HG02571 (cell line): Measurements from ENCODE around the gene B9D1.

ENCODE experiments used
- ATAC-seq: cut with Tn5 transposase; IDR thresholded peaks from one replicate; pipeline ENCODE4 v1.9.1; 2021; ENCODE audit warnings: mild to moderate bottlenecking, moderate library complexity; ENCODE audit not compliant: unreplicated experiment

Gene B9D1

GRCh38 chr17:19325542-19325941 lies 37.0 kb downstream of the B9D1 start:
- ATAC-seq, result no peak

- ATAC-seq, result no peak
Measured at GRCh38 chr17:19322861-19323260, 39.7 kb downstream of the B9D1 start.

- ATAC-seq, result no peak
Measured at GRCh38 chr17:19322129-19322505, 40.4 kb downstream of the B9D1 start.

- no peak for ATAC-seq
Measured at GRCh38 chr17:19321481-19322128, 40.9 kb downstream of the B9D1 start.

GRCh38 chr17:19320876-19321275 lies 41.6 kb downstream of the B9D1 start:
- ATAC-seq, result no peak

- ATAC-seq, result no peak
Measured at GRCh38 chr17:19319771-19320505, 42.6 kb downstream of the B9D1 start.

GRCh38 chr17:19318611-19319010 lies 43.9 kb downstream of the B9D1 start:
- no peak for ATAC-seq

GRCh38 chr17:19317359-19318095 lies 45.0 kb downstream of the B9D1 start:
- ATAC-seq, result peak; percentile 76

- ATAC-seq, result no peak
Measured at GRCh38 chr17:19316761-19317358, 45.7 kb downstream of the B9D1 start.

- ATAC-seq, result no peak
Measured at GRCh38 chr17:19315104-19315503, 47.4 kb downstream of the B9D1 start.

- ATAC-seq, result no peak
Measured at GRCh38 chr17:19313746-19314651, 48.5 kb downstream of the B9D1 start.

GRCh38 chr17:19313066-19313745 lies 49.3 kb downstream of the B9D1 start:
- no peak for ATAC-seq

GRCh38 chr17:19312406-19312805 lies 50.1 kb downstream of the B9D1 start:
- ATAC-seq, result no peak

- ATAC-seq, result no peak
Measured at GRCh38 chr17:19311421-19312215, 50.9 kb downstream of the B9D1 start.

GRCh38 chr17:19311016-19311415 lies 51.5 kb downstream of the B9D1 start:
- ATAC-seq, result no peak

- no peak for ATAC-seq
Measured at GRCh38 chr17:19310151-19310550, 52.4 kb downstream of the B9D1 start.

GRCh38 chr17:19309701-19310100 lies 52.8 kb downstream of the B9D1 start:
- no peak for ATAC-seq

GRCh38 chr17:19308398-19308797 lies 54.1 kb downstream of the B9D1 start:
- no peak for ATAC-seq

GRCh38 chr17:19307521-19307920 lies 55.0 kb downstream of the B9D1 start:
- no peak for ATAC-seq
